Mesendoderm (in vitro differentiated cells): ENCODE data around the gene CEP135.

Source experiments
- DNase-seq: peaks from one replicate; pipeline ENCODE4 v3.0.0; 2013
- H2AK5ac ChIP-seq: 2 replicates; pipeline ENCODE4 v1.6.1; 2013; ENCODE audit warnings: low read length, inconsistent platforms
- H2BK120ac ChIP-seq: 2 replicates; pipeline ENCODE4 v1.6.1; 2013; ENCODE audit warnings: low read depth, mild to moderate bottlenecking, low read length, moderate library complexity, mixed read lengths
- H2BK15ac ChIP-seq: replicated peaks from 2 replicates; pipeline ENCODE4 v1.6.1; 2013; ENCODE audit warnings: low read depth, mild to moderate bottlenecking, moderate library complexity
- H2BK5ac ChIP-seq: 2 replicates; pipeline ENCODE4 v1.6.1; 2013; ENCODE audit warnings: low read length, inconsistent platforms
- H3K18ac ChIP-seq: 2 replicates; pipeline ENCODE4 v1.6.1; 2013; ENCODE audit warnings: mild to moderate bottlenecking, low read length, mixed read lengths
- H3K23ac ChIP-seq: one replicate; pipeline ENCODE4 v1.6.1; 2013; ENCODE audit warnings: low read length
- H3K27ac ChIP-seq: 2 replicates; pipeline ENCODE4 v1.5.1; 2013; ENCODE audit warnings: low read depth, mild to moderate bottlenecking, inconsistent platforms, low read length, moderate library complexity
- H3K27me3 ChIP-seq: 2 replicates; pipeline ENCODE4 v1.6.1; 2013; ENCODE audit warnings: low read length, control low read depth, mild to moderate bottlenecking, inconsistent platforms; ENCODE audit not compliant: insufficient read depth, poor library complexity
- H3K36me3 ChIP-seq: 2 replicates; pipeline ENCODE4 v1.6.1; 2013; ENCODE audit warnings: low read length, inconsistent platforms; ENCODE audit not compliant: control insufficient read depth, insufficient read depth
- H3K4ac ChIP-seq: one replicate; pipeline ENCODE4 v1.6.1; 2013; ENCODE audit warnings: low read depth, mild to moderate bottlenecking, low read length, moderate library complexity
- H3K4me1 ChIP-seq: 2 replicates; pipeline ENCODE4 v1.6.1; 2013; ENCODE audit warnings: low read depth, low read length, inconsistent platforms; ENCODE audit not compliant: control insufficient read depth
- H3K4me2 ChIP-seq: 2 replicates; pipeline ENCODE4 v1.6.1; 2013; ENCODE audit warnings: low read length
- H3K4me3 ChIP-seq: 2 replicates; pipeline ENCODE4 v1.5.1; 2013; ENCODE audit warnings: mild to moderate bottlenecking, low read length
- H3K56ac ChIP-seq: one replicate; pipeline ENCODE4 v1.6.1; 2013; ENCODE audit warnings: low read length
- H3K79me1 ChIP-seq: 2 replicates; pipeline ENCODE4 v1.6.1; 2013; ENCODE audit warnings: low read length, inconsistent platforms
- H3K79me2 ChIP-seq: 2 replicates; pipeline ENCODE4 v1.6.1; 2013; ENCODE audit warnings: mild to moderate bottlenecking, low read length; ENCODE audit not compliant: control insufficient read depth, insufficient read depth
- H3K9ac ChIP-seq: 2 replicates; pipeline ENCODE4 v1.6.1; 2013; ENCODE audit warnings: low read length, inconsistent platforms
- H4K5ac ChIP-seq: one replicate; pipeline ENCODE4 v1.6.1; 2013; ENCODE audit warnings: low read length
- H4K8ac ChIP-seq: one replicate; pipeline ENCODE4 v1.6.1; 2013; ENCODE audit warnings: low read depth, mild to moderate bottlenecking, control low read depth, low read length, moderate library complexity
- WGBS: extraction: QIAGEN DNeasy Blood & Tissue Kit; methylation state at CpG from one replicate; pipeline ENCODE4 v1.1.7; 2013; ENCODE audit warnings: low lambda C conversion rate, missing lambda C conversion rate; ENCODE audit not compliant: insufficient coverage; ENCODE audit errors: extremely low coverage; 5-methylcytosine and 5-hydroxymethylcytosine counted together

CEP135 gene

DNA sequence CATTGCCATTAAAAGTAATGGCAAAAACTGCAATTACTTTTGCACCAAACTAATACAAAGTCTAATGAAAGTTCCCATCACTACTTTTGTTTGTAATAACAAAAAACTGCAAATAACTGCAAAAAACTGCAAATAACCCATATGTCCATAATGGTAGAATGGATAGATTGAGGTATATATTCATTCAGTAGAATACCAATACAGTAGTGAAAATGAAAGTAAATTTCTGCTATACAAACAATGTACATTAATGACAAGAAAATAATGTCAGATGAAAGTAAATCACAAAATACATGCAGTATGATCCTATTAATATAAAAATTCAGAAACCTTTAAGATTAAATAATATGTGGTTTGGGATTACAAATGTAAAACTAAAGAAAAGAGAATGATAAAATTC is 41.3 kb upstream of the CEP135 start:
- Histone ChIP-seq H3K23ac (no peak overlapping the region), H2AK5ac (no peak overlapping the region), H3K4me1 (no peaks in the 10 kb centered on the region), H3K18ac (no peak overlapping the region), H3K4ac (no peak overlapping the region), H2BK120ac (no peak overlapping the region), H3K27ac (no peak overlapping the region), H3K4me3 (no peak overlapping the region), H3K56ac (no peak overlapping the region), H3K36me3 (no peaks in the 10 kb centered on the region), H2BK15ac (no peak overlapping the region), H4K8ac (no peak overlapping the region), H3K79me2 (no peaks in the 10 kb centered on the region), H3K9ac (no peak overlapping the region), H2BK5ac (no peak overlapping the region), H3K4me2 (no peak overlapping the region), H3K79me1 (no peaks in the 10 kb centered on the region), H4K5ac (no peak overlapping the region), H3K27me3 (no peaks in the 10 kb centered on the region)
- DNase-seq, result no peak

DNA sequence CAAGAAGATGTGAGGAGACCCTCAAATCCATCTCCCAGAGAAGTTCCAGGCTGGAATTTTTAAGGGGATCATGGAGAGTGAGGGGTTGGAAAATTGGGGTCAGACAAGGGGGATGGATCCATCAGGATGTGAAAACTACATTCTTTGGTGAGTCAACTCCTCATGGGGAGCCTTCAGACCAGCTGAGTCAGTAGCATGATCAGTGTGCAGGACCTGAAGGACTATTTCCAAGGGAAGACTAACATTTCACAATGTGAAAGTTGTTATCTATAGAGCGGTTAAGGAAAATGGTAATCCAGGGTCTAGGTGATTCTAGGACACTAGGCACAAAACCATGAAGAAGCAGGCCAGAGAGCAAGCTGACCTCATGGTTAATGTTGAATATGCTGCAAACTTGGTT is 38.6 kb upstream of the CEP135 start:
- Histone ChIP-seq H2BK5ac (no peak overlapping the region), H3K4me1 (no peaks in the 10 kb centered on the region)
- WGBS, result no CpG with 5 or more reads among the region's 1 CpG

DNA sequence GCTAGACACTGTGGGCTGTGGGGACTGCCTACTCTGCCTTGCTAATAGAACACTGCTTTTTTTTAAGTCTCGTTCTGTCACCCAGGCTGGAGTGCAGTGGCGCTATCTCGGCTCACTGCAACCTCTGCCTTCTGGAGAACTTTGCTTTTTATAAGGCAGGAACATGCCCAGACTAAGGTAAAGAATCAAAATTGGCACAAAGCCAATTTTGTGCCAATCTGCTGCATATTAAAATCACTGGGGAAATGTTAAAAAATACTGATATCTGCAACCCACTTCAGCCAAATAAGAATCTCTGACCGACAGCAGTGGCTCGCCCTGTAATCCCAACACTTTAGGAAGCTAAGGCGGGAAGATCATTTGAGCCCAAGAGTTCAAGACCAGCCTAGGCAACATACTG is 36.5 kb upstream of the CEP135 start:
- Histone ChIP-seq H2AK5ac (no peak overlapping the region), H3K56ac (no peak overlapping the region), H2BK120ac (no peak overlapping the region), H2BK5ac (no peak overlapping the region), H3K79me2 (no peaks in the 10 kb centered on the region), H3K4me3 (no peak overlapping the region), H3K36me3 (no peaks in the 10 kb centered on the region), H3K4me2 (no peak overlapping the region), H3K79me1 (no peaks in the 10 kb centered on the region), H3K27ac (no peak overlapping the region), H3K27me3 (no peaks in the 10 kb centered on the region), H3K4ac (no peak overlapping the region), H4K8ac (no peak overlapping the region), H4K5ac (no peak overlapping the region), H2BK15ac (no peak overlapping the region), H3K9ac (no peak overlapping the region), H3K4me1 (no peaks in the 10 kb centered on the region), H3K23ac (no peak overlapping the region), H3K18ac (no peak overlapping the region)
- no CpG with 5 or more reads among the region's 6 CpGs for WGBS
- no peak for DNase-seq

More for the DNA sequence above, 38.6 kb upstream of the CEP135 start:
- H3K27me3 ChIP-seq, result no peaks in the 10 kb centered on the region
- no peak overlapping the region for H3K4ac ChIP-seq
- no peak overlapping the region for H2AK5ac ChIP-seq
- no peaks in the 10 kb centered on the region for H3K36me3 ChIP-seq
- no peak overlapping the region for H3K4me3 ChIP-seq
- no peak overlapping the region for H3K18ac ChIP-seq
- no peak overlapping the region for H4K8ac ChIP-seq
- no peaks in the 10 kb centered on the region for H3K79me2 ChIP-seq
- H3K56ac ChIP-seq, result no peak overlapping the region
- H3K4me2 ChIP-seq, result no peak overlapping the region
- H2BK15ac ChIP-seq, result no peak overlapping the region
- no peak for DNase-seq
- no peak overlapping the region for H2BK120ac ChIP-seq
- H4K5ac ChIP-seq, result no peak overlapping the region
- no peak overlapping the region for H3K27ac ChIP-seq
- H3K79me1 ChIP-seq, result no peaks in the 10 kb centered on the region
- no peak overlapping the region for H3K9ac ChIP-seq
- no peak overlapping the region for H3K23ac ChIP-seq

DNA sequence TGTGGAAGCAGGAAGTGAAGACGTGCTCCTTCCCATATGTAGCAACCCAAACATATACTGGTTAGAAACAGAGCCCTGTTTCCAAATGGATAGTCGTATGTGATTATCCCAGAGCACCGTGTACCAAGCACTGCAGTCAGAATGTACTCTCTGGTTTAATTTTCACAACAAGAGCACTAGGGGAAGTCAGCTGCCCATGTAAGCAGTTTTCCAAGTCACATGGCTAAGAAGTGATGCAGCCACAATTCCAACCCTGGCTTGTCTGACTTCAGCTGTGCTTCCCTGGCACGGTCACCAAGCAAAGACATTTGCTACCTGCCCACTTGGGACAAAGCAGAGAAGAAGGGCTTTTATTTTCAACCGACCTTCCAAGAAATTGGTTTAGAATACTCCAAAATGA is 28.2 kb upstream of the CEP135 start:
- no peak overlapping the region for H3K23ac ChIP-seq
- H3K9ac ChIP-seq, result no peak overlapping the region
- no peak overlapping the region for H3K56ac ChIP-seq
- H3K79me1 ChIP-seq, result no peaks in the 10 kb centered on the region
- no peak overlapping the region for H4K8ac ChIP-seq
- H2BK5ac ChIP-seq, result no peak overlapping the region
- no peak overlapping the region for H2AK5ac ChIP-seq
- H3K4ac ChIP-seq, result no peak overlapping the region
- H3K27ac ChIP-seq, result no peak overlapping the region
- H3K4me3 ChIP-seq, result no peak overlapping the region
- no CpG with 5 or more reads among the region's 5 CpGs for WGBS
- no peaks in the 10 kb centered on the region for H3K27me3 ChIP-seq
- H2BK120ac ChIP-seq, result no peak overlapping the region
- no peaks in the 10 kb centered on the region for H3K4me1 ChIP-seq
- no peak overlapping the region for H3K4me2 ChIP-seq
- H2BK15ac ChIP-seq, result no peak overlapping the region
- no peak overlapping the region for H4K5ac ChIP-seq
- no peak overlapping the region for H3K18ac ChIP-seq
- H3K79me2 ChIP-seq, result no peaks in the 10 kb centered on the region
- H3K36me3 ChIP-seq, result no peaks in the 10 kb centered on the region
- no peak for DNase-seq

DNA sequence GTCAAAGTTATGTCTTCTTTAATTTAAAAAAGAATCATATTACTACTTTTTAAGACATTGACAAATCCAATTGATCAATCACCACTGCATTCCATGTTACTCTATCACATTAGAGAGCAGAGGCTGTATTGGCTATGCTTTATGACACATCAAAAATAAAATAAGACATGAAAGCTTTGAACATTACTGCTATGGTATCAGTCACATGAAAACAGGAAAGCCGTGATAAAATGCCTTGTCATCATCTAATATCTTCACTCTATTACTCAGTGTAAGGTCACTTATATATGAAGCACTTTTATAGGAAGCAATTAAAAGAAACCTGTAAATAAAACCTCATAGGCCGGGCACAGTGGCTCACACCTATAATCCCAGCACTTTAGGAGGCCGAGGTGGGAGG is 27.7 kb upstream of the CEP135 start:
- no CpG with 5 or more reads among the region's 3 CpGs for whole genome bisulfite sequencing
- Histone ChIP-seq H3K4me2 (no peak overlapping the region), H3K18ac (no peak overlapping the region), H3K4me3 (no peak overlapping the region), H3K4ac (no peak overlapping the region), H4K8ac (no peak overlapping the region), H3K27me3 (no peaks in the 10 kb centered on the region), H3K9ac (no peak overlapping the region), H3K4me1 (no peaks in the 10 kb centered on the region), H2BK5ac (no peak overlapping the region), H3K23ac (no peak overlapping the region), H3K27ac (no peak overlapping the region), H3K79me1 (no peaks in the 10 kb centered on the region), H3K36me3 (no peaks in the 10 kb centered on the region), H3K79me2 (no peaks in the 10 kb centered on the region), H2BK120ac (no peak overlapping the region), H4K5ac (no peak overlapping the region), H2BK15ac (no peak overlapping the region), H2AK5ac (no peak overlapping the region), H3K56ac (no peak overlapping the region)
- DNase-seq, result no peak

DNA sequence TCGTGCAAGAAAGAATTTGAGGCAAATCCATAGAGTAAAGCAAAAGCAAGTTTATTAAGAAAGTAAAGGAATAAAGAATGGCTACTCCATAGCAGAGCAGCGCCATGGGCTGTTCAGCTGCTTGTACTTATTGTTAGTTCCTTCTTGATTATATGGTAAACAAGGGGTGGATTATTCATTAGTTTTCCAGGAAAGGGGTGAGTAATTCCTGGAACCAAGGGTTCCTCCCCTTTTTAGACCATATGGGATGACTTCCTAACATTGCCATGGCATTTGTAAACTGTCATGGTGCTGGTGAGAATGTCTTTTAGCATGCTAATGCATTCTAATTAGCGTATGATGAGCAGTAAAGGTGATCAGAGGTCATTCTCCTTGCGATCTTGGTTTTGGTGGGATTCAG is 23.5 kb upstream of the CEP135 start:
- Histone ChIP-seq H4K5ac (no peak overlapping the region), H3K56ac (no peak overlapping the region), H2BK120ac (no peak overlapping the region), H4K8ac (no peak overlapping the region), H3K79me2 (no peaks in the 10 kb centered on the region), H2AK5ac (no peak overlapping the region), H2BK5ac (no peak overlapping the region), H3K4me3 (no peak overlapping the region), H3K9ac (no peak overlapping the region), H2BK15ac (no peak overlapping the region), H3K23ac (no peak overlapping the region), H3K18ac (no peak overlapping the region), H3K4ac (no peak overlapping the region), H3K79me1 (no peaks in the 10 kb centered on the region), H3K4me1 (peaks cover 7% of the 10 kb centered on the region), H3K27me3 (no peaks in the 10 kb centered on the region), H3K4me2 (no peak overlapping the region), H3K36me3 (no peaks in the 10 kb centered on the region), H3K27ac (no peak overlapping the region)
- no CpG with 5 or more reads among the region's 4 CpGs for WGBS
- DNase-seq, result no peak
